Glomerular visceral epithelial cell (primary cell): ENCODE measurements around the gene SYS1.

Source experiments
- DNase-seq: peaks from one replicate; pipeline ENCODE4 v3.0.0-alpha.2; 2016; ENCODE audit errors: extremely low spot score

The SYS1 gene

DNA sequence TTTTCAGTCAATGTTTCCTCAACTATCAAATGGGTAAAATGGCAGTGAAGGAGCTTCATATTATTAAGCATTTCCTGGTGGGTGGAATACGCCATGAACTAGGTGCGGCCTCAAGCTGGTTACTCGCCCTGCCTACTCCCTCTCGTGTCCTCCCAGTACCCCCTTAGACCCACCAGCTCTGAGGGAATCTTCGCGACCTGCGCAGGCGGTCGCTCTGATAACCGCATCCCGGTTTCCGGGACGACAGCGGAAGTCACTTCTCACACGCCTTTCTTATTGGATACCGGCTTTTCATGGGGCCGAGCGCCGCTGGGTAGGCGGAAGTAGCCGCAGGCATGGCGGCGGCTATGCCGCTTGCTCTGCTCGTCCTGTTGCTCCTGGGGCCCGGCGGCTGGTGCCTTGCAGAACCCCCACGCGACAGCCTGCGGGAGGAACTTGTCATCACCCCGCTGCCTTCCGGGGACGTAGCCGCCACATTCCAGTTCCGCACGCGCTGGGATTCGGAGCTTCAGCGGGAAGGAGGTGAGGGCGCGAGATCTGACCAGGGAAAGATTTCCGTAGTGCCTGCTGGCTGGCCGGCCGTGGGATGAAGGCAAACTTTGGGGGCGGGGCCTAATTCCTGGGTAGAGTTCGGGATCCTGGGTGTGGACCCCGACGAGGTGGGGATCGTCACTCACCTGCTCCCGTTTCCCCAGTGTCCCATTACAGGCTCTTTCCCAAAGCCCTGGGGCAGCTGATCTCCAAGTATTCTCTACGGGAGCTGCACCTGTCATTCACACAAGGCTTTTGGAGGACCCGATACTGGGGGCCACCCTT, 53.1 kb downstream of the SYS1 start, which contains the start of gene PIGT:
Gene PIGT (plus strand): TSS at position 320 of the 816 bp plus-strand sequence. CDS start 16 bp downstream, at position 336.
- DNase-seq = peak; percentile 89

DNA sequence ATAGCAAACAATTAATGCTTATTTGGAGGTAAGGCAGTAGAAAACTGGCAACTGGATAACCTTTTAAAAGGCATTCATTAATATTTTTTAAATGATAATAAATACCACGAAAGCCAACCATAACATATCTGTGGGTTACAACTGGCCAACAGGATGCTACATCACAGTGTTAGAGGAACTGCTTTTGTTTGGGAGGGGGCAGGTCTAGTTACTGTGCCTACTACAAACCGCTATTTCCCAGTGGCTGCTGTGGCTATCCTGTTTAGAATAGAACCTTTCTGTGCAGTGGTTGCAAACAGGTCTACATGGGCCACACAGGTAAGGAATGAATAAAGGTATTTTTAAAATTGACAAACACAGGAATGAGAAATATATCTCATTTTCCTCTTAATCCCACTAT, 54.0 kb downstream of the SYS1 start:
- DNase-seq = no peak
